ENCODE measurements around the gene NSUN7. TPM values are rescaled to one million over a fixed set of nuclear protein-coding genes. Genes with fewer than 3 reads are reported as not detected.

Gene NSUN7
- total and polyA plus RNA-seq, 7 experiments from 2014 or later, result 0.15 to 0.50 TPM; not detected in 5

- H3K4me3 Mint-ChIP-seq, result no peak overlapping the region
These were observed 90.7 kb downstream of the NSUN7 start for GRCh38 chr4:40840255-40840984.

GRCh38 chr4:40840985-40841571, 91.3 kb downstream of the NSUN7 start:
- no peaks in the 10 kb centered on the region for H3K9me3 ChIP-seq (ENCODE audit: control insufficient read depth in 2 of 3, low read length in 3 of 3)
- Mint-ChIP-seq H3K27me3 (peaks cover 0 to 8% (median 0%) of the 10 kb centered on the region in 5 donors), H3K4me1 (peaks cover 0 to 5% (median 0%) of the 10 kb centered on the region in 7 donors), H3K36me3 (no peaks in the 10 kb centered on the region), H3K9me3 (no peaks in the 10 kb centered on the region), H3K4me3 (no peak overlapping the region), H3K27ac (no peak overlapping the region)
- no peak overlapping the region for H3K27ac ChIP-seq (ENCODE audit: low read depth, low read length)
- no peak overlapping the region for H3K4me3 ChIP-seq (ENCODE audit: low read length)
- H3K27me3 ChIP-seq (ENCODE audit: control insufficient read depth in 2 of 2, insufficient read depth in 2 of 2, low read length in 2 of 2), result no peaks in the 10 kb centered on the region
- DNase-seq, result peak; percentile 8 to 75 (median 40)
- peak; percentile 87 for ATAC-seq
- ChIA-PET POLR2A (no interaction called here), CTCF (interaction anchor here (0.8 to 1.0 kb wide), 3 partner anchors 8 to 440 kb away, joined by 3 to 4 read pairs (median 3); no protein-coding TSS in a partner anchor)
- H3K4me1 ChIP-seq (ENCODE audit: control insufficient read depth in 2 of 2, insufficient read depth in 2 of 2, low read length in 2 of 2), result no peaks in the 10 kb centered on the region
- intact Hi-C loops (cut with micrococcal nuclease), result loop anchor here (1.0 to 10.0 kb wide), 8 partner anchors 56 to 1376 kb away; partner anchors contain the start of genes UBE2K (in 2 of the 2) and N4BP2 (in 1 of the 2)
- H3K36me3 ChIP-seq (ENCODE audit: control insufficient read depth in 2 of 3, insufficient read depth in 3 of 3, low read length in 3 of 3), result no peaks in the 10 kb centered on the region

More at GRCh38 chr4:40840255-40840984, 90.7 kb downstream of the NSUN7 start:
- DNase-seq (no peak), ATAC-seq (no peak)
- no peaks in the 10 kb centered on the region for H3K9me3 Mint-ChIP-seq
- Histone ChIP-seq H3K4me1 (ENCODE audit: control insufficient read depth in 2 of 2, insufficient read depth in 2 of 2, low read length in 2 of 2) (no peaks in the 10 kb centered on the region), H3K4me3 (ENCODE audit: low read length) (no peak overlapping the region), H3K36me3 (ENCODE audit: control insufficient read depth in 2 of 3, insufficient read depth in 3 of 3, low read length in 3 of 3) (no peaks in the 10 kb centered on the region), H3K27ac (ENCODE audit: low read depth, low read length) (no peak overlapping the region), H3K9me3 (ENCODE audit: control insufficient read depth in 2 of 3, low read length in 3 of 3) (no peaks in the 10 kb centered on the region), H3K27me3 (ENCODE audit: control insufficient read depth in 2 of 2, insufficient read depth in 2 of 2, low read length in 2 of 2) (no peaks in the 10 kb centered on the region)
- ChIA-PET POLR2A (no interaction called here), CTCF (interaction anchor here (0.8 to 1.3 kb wide), 3 partner anchors 9 to 60 kb away, joined by 3 to 4 read pairs (median 3); no protein-coding TSS in a partner anchor)
- peaks cover 0 to 8% (median 0%) of the 10 kb centered on the region in 5 donors for H3K27me3 Mint-ChIP-seq
- H3K27ac Mint-ChIP-seq, result no peak overlapping the region
- H3K36me3 Mint-ChIP-seq, result no peaks in the 10 kb centered on the region
- intact Hi-C loops (cut with micrococcal nuclease), result loop anchor here (2.0 to 10.0 kb wide), 6 partner anchors 56 to 1376 kb away; partner anchors contain the start of genes UBE2K (in 2 of the 2) and N4BP2 (in 1 of the 2)
- peaks cover 0 to 5% (median 0%) of the 10 kb centered on the region in 7 donors for H3K4me1 Mint-ChIP-seq

- Mint-ChIP-seq H3K4me3 (no peak overlapping the region), H3K27ac (no peak overlapping the region), H3K36me3 (no peaks in the 10 kb centered on the region), H3K27me3 (peaks cover 0 to 9% (median 0%) of the 10 kb centered on the region in 5 donors), H3K4me1 (peaks cover 0 to 5% (median 0%) of the 10 kb centered on the region in 7 donors), H3K9me3 (no peaks in the 10 kb centered on the region)
- DNase-seq (no peak), ATAC-seq (no peak)
- Histone ChIP-seq H3K4me1 (ENCODE audit: control insufficient read depth in 2 of 2, insufficient read depth in 2 of 2, low read length in 2 of 2) (no peaks in the 10 kb centered on the region), H3K36me3 (ENCODE audit: control insufficient read depth in 2 of 3, insufficient read depth in 3 of 3, low read length in 3 of 3) (no peaks in the 10 kb centered on the region), H3K9me3 (ENCODE audit: control insufficient read depth in 2 of 3, low read length in 3 of 3) (no peaks in the 10 kb centered on the region), H3K4me3 (ENCODE audit: low read length) (no peak overlapping the region), H3K27me3 (ENCODE audit: control insufficient read depth in 2 of 2, insufficient read depth in 2 of 2, low read length in 2 of 2) (no peaks in the 10 kb centered on the region), H3K27ac (ENCODE audit: low read depth, low read length) (no peak overlapping the region)
- CTCF ChIA-PET, result interaction anchor here (0.5 to 0.6 kb wide), 2 partner anchors 50 to 1006 kb away, joined by 4 read pairs; no protein-coding TSS in a partner anchor
- POLR2A ChIA-PET, result no interaction called here
- intact Hi-C loops (cut with micrococcal nuclease), result loop anchor here (5.0 to 10.0 kb wide), 5 partner anchors 785 to 1378 kb away; partner anchors contain the start of genes UBE2K (in 2 of the 2) and N4BP2 (in 1 of the 2)
These were observed 92.6 kb downstream of the NSUN7 start for GRCh38 chr4:40842318-40842717.

- no peak overlapping the region for H3K4me3 Mint-ChIP-seq
- Histone ChIP-seq H3K27me3 (ENCODE audit: control insufficient read depth in 2 of 2, insufficient read depth in 2 of 2, low read length in 2 of 2) (no peaks in the 10 kb centered on the region), H3K9me3 (ENCODE audit: control insufficient read depth in 2 of 3, low read length in 3 of 3) (no peaks in the 10 kb centered on the region), H3K4me1 (ENCODE audit: control insufficient read depth in 2 of 2, insufficient read depth in 2 of 2, low read length in 2 of 2) (no peaks in the 10 kb centered on the region), H3K4me3 (ENCODE audit: low read length) (no peak overlapping the region), H3K27ac (ENCODE audit: low read depth, low read length) (no peak overlapping the region), H3K36me3 (ENCODE audit: control insufficient read depth in 2 of 3, insufficient read depth in 3 of 3, low read length in 3 of 3) (no peaks in the 10 kb centered on the region)
- H3K27me3 Mint-ChIP-seq, result peaks cover 0 to 13% (median 0%) of the 10 kb centered on the region in 5 donors
- H3K9me3 Mint-ChIP-seq, result no peaks in the 10 kb centered on the region
- ChIA-PET CTCF (interaction anchor here (0.5 to 0.6 kb wide), 2 partner anchors 50 to 1006 kb away, joined by 4 read pairs; no protein-coding TSS in a partner anchor), POLR2A (no interaction called here)
- peaks cover 0 to 5% (median 0%) of the 10 kb centered on the region in 7 donors for H3K4me1 Mint-ChIP-seq
- ATAC-seq (no peak), DNase-seq (no peak)
- no peak overlapping the region for H3K27ac Mint-ChIP-seq
- no peaks in the 10 kb centered on the region for H3K36me3 Mint-ChIP-seq
- intact Hi-C loops (cut with micrococcal nuclease), result loop anchor here (5.0 to 10.0 kb wide), 5 partner anchors 786 to 1378 kb away; partner anchors contain the start of genes UBE2K (in 2 of the 2) and N4BP2 (in 1 of the 2)
These were observed 93.1 kb downstream of the NSUN7 start for GRCh38 chr4:40842725-40843423.

GRCh38 chr4:40843696-40844095, 93.9 kb downstream of the NSUN7 start:
- no peaks in the 10 kb centered on the region for H3K9me3 ChIP-seq (ENCODE audit: control insufficient read depth in 2 of 3, low read length in 3 of 3)
- Mint-ChIP-seq H3K4me3 (no peak overlapping the region), H3K27ac (no peak overlapping the region), H3K4me1 (peaks cover 0 to 5% (median 0%) of the 10 kb centered on the region in 7 donors), H3K27me3 (peaks cover 0 to 17% (median 0%) of the 10 kb centered on the region in 5 donors), H3K9me3 (no peaks in the 10 kb centered on the region), H3K36me3 (no peaks in the 10 kb centered on the region)
- H3K4me3 ChIP-seq (ENCODE audit: low read length), result no peak overlapping the region
- CTCF ChIA-PET, result no interaction called here
- no peaks in the 10 kb centered on the region for H3K36me3 ChIP-seq (ENCODE audit: control insufficient read depth in 2 of 3, insufficient read depth in 3 of 3, low read length in 3 of 3)
- H3K27me3 ChIP-seq (ENCODE audit: control insufficient read depth in 2 of 2, insufficient read depth in 2 of 2, low read length in 2 of 2), result no peaks in the 10 kb centered on the region
- intact Hi-C loops (cut with micrococcal nuclease), result loop anchor here (5.0 to 10.0 kb wide), 5 partner anchors 786 to 1379 kb away; partner anchors contain the start of genes UBE2K (in 2 of the 2) and N4BP2 (in 1 of the 2)
- H3K4me1 ChIP-seq (ENCODE audit: control insufficient read depth in 2 of 2, insufficient read depth in 2 of 2, low read length in 2 of 2), result no peaks in the 10 kb centered on the region
- ATAC-seq, result peak; percentile 68
- peak in 3 of 9 donors; percentile 14 to 35 (median 24) for DNase-seq
- H3K27ac ChIP-seq (ENCODE audit: low read depth, low read length), result no peak overlapping the region
- POLR2A ChIA-PET, result no interaction called here

- no peaks in the 10 kb centered on the region for H3K9me3 Mint-ChIP-seq
- H3K4me3 ChIP-seq (ENCODE audit: low read length), result no peak overlapping the region
These were observed 94.5 kb downstream of the NSUN7 start for GRCh38 chr4:40844261-40844660.

More at GRCh38 chr4:40844261-40844660, 94.5 kb downstream of the NSUN7 start:
- intact Hi-C loops (cut with micrococcal nuclease), result loop anchor here (5.0 to 10.0 kb wide), 5 partner anchors 787 to 1379 kb away; partner anchors contain the start of genes UBE2K (in 2 of the 2) and N4BP2 (in 1 of the 2)
- ATAC-seq, result no peak
- Mint-ChIP-seq H3K27me3 (peaks cover 0 to 18% (median 0%) of the 10 kb centered on the region in 5 donors), H3K4me1 (peaks cover 0 to 5% (median 0%) of the 10 kb centered on the region in 7 donors), H3K27ac (no peak overlapping the region), H3K4me3 (no peak overlapping the region), H3K36me3 (no peaks in the 10 kb centered on the region)
- ChIA-PET CTCF (interaction anchor here (0.8 to 1.1 kb wide), 2 partner anchors 53 to 1376 kb away, joined by 3 to 4 read pairs; no protein-coding TSS in a partner anchor), POLR2A (no interaction called here)
- H3K27me3 ChIP-seq (ENCODE audit: control insufficient read depth in 2 of 2, insufficient read depth in 2 of 2, low read length in 2 of 2), result no peaks in the 10 kb centered on the region
- H3K9me3 ChIP-seq (ENCODE audit: control insufficient read depth in 2 of 3, low read length in 3 of 3), result no peaks in the 10 kb centered on the region
- H3K4me1 ChIP-seq (ENCODE audit: control insufficient read depth in 2 of 2, insufficient read depth in 2 of 2, low read length in 2 of 2), result no peaks in the 10 kb centered on the region
- no peak for DNase-seq
- H3K36me3 ChIP-seq (ENCODE audit: control insufficient read depth in 2 of 3, insufficient read depth in 3 of 3, low read length in 3 of 3), result no peaks in the 10 kb centered on the region
- H3K27ac ChIP-seq (ENCODE audit: low read depth, low read length), result no peak overlapping the region

Data from naive thymus-derived CD4-positive, alpha-beta T cell (primary cell).